GM06990 (cell line): ENCODE data around the gene KIF4B.
A peak's percentile ranks its signal among the peaks of the same experiment; 100 is the strongest.
"Not testable (repeated sequence)": the region's sequence is repeated elsewhere in the genome, so short reads cannot be mapped to it uniquely, and the experiment has no call there.

Experiments used
- DNase-seq: peaks from one replicate; pipeline ENCODE4 v3.0.0-alpha.2; 2011; ENCODE audit not compliant: insufficient read length; ENCODE audit errors: extremely low read depth
- H3K27me3 ChIP-seq: replicated peaks from 2 replicates; pipeline ENCODE4 v1.6.0; 2011; ENCODE audit warnings: low read length; ENCODE audit not compliant: control insufficient read depth, insufficient read depth
- H3K36me3 ChIP-seq: 2 replicates; pipeline ENCODE4 v1.5.1; 2011; ENCODE audit warnings: low read length; ENCODE audit not compliant: control insufficient read depth, insufficient read depth
- H3K4me3 ChIP-seq: replicated peaks from 2 replicates; pipeline ENCODE4 v1.5.1; 2011; ENCODE audit warnings: low read depth, mild to moderate bottlenecking, control low read depth, low read length
- TF ChIP-seq, protein P1 (sequence below): IDR thresholded peaks from 2 replicates; pipeline ENCODE4 v1.5.1; 2011; ENCODE audit warnings: low read length, control low read depth, mild to moderate bottlenecking, inconsistent platforms; ENCODE audit not compliant: insufficient read depth, poor library complexity, severe bottlenecking

The KIF4B gene

GRCh38 chr5:154970759-154971158 is 42.8 kb upstream of the KIF4B start:
- TF ChIP-seq, protein P1, sequence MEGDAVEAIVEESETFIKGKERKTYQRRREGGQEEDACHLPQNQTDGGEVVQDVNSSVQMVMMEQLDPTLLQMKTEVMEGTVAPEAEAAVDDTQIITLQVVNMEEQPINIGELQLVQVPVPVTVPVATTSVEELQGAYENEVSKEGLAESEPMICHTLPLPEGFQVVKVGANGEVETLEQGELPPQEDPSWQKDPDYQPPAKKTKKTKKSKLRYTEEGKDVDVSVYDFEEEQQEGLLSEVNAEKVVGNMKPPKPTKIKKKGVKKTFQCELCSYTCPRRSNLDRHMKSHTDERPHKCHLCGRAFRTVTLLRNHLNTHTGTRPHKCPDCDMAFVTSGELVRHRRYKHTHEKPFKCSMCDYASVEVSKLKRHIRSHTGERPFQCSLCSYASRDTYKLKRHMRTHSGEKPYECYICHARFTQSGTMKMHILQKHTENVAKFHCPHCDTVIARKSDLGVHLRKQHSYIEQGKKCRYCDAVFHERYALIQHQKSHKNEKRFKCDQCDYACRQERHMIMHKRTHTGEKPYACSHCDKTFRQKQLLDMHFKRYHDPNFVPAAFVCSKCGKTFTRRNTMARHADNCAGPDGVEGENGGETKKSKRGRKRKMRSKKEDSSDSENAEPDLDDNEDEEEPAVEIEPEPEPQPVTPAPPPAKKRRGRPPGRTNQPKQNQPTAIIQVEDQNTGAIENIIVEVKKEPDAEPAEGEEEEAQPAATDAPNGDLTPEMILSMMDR = no peak
- no peak overlapping the region for H3K4me3 ChIP-seq
- H3K36me3 ChIP-seq = no peaks in the 10 kb centered on the region
- no peaks in the 10 kb centered on the region for H3K27me3 ChIP-seq
- DNase-seq = no peak

- no peak for DNase-seq
- no peaks in the 10 kb centered on the region for H3K27me3 ChIP-seq
- H3K36me3 ChIP-seq = no peaks in the 10 kb centered on the region
- no peak overlapping the region for H3K4me3 ChIP-seq
- TF ChIP-seq, protein P1 = no peak
Measured at GRCh38 chr5:154971501-154971900, 42.1 kb upstream of the KIF4B start.

GRCh38 chr5:154972476-154973080 is 41.0 kb upstream of the KIF4B start:
- no peak for DNase-seq
- no peaks in the 10 kb centered on the region for H3K27me3 ChIP-seq
- TF ChIP-seq, protein P1 = peak; percentile 60
- H3K36me3 ChIP-seq = no peaks in the 10 kb centered on the region
- no peak overlapping the region for H3K4me3 ChIP-seq

- H3K27me3 ChIP-seq, DNase-seq, H3K36me3 ChIP-seq, H3K4me3 ChIP-seq: not testable (repeated sequence)
Measured at GRCh38 chr5:154976082-154976481, 37.5 kb upstream of the KIF4B start.

DNA sequence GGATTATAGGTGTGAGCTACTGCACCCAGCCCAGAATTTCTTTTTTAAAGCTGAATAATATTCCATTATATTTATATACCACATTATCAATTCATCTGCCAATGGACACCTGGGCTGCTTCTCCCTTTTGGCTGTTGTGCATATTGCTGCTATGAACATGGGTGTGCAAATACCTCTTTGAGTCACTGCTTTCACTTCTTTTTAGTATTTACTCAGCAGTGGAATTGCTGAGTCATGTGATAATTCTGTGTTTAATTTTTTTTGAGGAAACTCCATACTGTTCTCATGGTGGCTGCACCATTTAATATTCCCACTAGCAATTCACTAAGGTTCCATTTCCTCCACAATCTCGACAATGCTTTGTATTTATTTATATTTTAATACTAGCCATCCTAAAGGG is 36.1 kb upstream of the KIF4B start:
- Histone ChIP-seq H3K27me3 (no peaks in the 10 kb centered on the region), H3K4me3 (no peak overlapping the region), H3K36me3 (no peaks in the 10 kb centered on the region)
- TF ChIP-seq, protein P1 = no peak
- DNase-seq = no peak

DNA sequence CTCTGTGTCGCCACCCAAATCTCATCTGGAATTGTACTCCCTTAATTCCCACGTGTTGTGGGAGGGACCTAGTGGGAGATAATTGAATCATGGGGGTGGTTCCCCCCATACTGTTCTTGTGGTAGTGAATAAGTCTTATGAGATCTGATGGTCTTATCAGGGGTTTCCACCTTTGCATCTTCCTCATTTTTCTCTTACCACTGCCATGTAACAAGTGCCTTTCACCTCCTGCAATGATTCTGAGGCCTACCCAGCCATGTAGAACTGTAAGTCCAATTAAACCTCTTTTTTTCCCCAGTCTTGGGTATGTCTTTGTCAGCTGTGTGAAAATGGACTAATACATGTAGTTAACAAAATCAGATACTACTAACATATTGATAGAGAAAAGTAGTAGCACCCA is 35.3 kb upstream of the KIF4B start:
- H3K4me3 ChIP-seq, H3K36me3 ChIP-seq, DNase-seq, H3K27me3 ChIP-seq: not testable (repeated sequence)

- H3K27me3 ChIP-seq = no peaks in the 10 kb centered on the region
- TF ChIP-seq, protein P1 = no peak
- no peak for DNase-seq
- no peaks in the 10 kb centered on the region for H3K36me3 ChIP-seq
- no peak overlapping the region for H3K4me3 ChIP-seq
Measured at GRCh38 chr5:154984946-154985516, 28.5 kb upstream of the KIF4B start.
